Esophagus squamous epithelium (tissue), 5 donors: Measurements from ENCODE around the gene NEDD4. TPM values are rescaled to one million over a fixed set of nuclear protein-coding genes. Genes with fewer than 3 reads are reported as not detected.

Experiments
- DNase-seq: peaks from one replicate; lab custom pipeline; 2025; lab: John Stamatoyannopoulos, UW
- H3K27ac ChIP-seq, 4 donors: fragments of 200-600 bp; sonication (generic); one replicate each; pipeline ENCODE4 v1.5.1; 2016 to 2019; ENCODE audit warnings: mild to moderate bottlenecking in 1 of 4
- H3K27me3 ChIP-seq, 4 donors: fragments of 200-600 bp; sonication (generic); 1 replicate in 3 of 4; 2 replicates in 1 of 4; pipeline versions ENCODE4 v1.5.1 to v1.6.0; 2017 to 2021; ENCODE audit warnings: antibody characterized with exemption in 1 of 4
- H3K36me3 ChIP-seq, 3 donors: fragments of 200-600 bp; sonication (generic); one replicate each; pipeline ENCODE4 v1.5.1; 2016 to 2019
- H3K4me1 ChIP-seq, 3 donors: fragments of 200-600 bp; sonication (generic); one replicate each; pipeline ENCODE4 v1.5.1; 2017 to 2019
- H3K4me3 ChIP-seq, 4 donors: fragments of 200-600 bp; sonication (generic); 1 replicate in 3 of 4; 2 replicates in 1 of 4; pipeline ENCODE4 v1.5.1; 2016 to 2019; ENCODE audit warnings: mild to moderate bottlenecking in 2 of 4, moderate library complexity in 1 of 4
- H3K9me3 ChIP-seq, 3 donors: fragments of 200-600 bp; sonication (generic); one replicate each; pipeline ENCODE4 v1.5.1; 2016 to 2019
- POLR2A ChIP-seq, 4 donors: fragments of 450-650 bp; IDR thresholded peaks; one replicate each; pipeline ENCODE4 v1.6.1; 2017; ENCODE audit warnings: antibody characterized with exemption in 4 of 4, mild to moderate bottlenecking in 4 of 4, moderate library complexity in 3 of 4
- WGBS, 2 donors: methylation state at CpG; one replicate each; pipeline ENCODE4 v1.1.5; 2018; 5-methylcytosine and 5-hydroxymethylcytosine counted together
- intact Hi-C: fragments of 100-400 bp; cut with DNase I; formaldehyde crosslinking; loops from one replicate; pipeline ENCODE4 v1.15.0; 2022
- total RNA-seq, 4 donors: library from RNA; depleted of rRNA; stranded (reverse); fragments of >200 nt; gene quantifications; one replicate each; pipeline ENCODE4 v1.1.0, GENCODE V29; 2016
- TF ChIP-seq, protein P1 (sequence below), 6 experiments: fragments of 450-650 bp in 4 of 6; fragments of 200-600 bp in 2 of 6; sonication (generic) in 2 of 6; IDR thresholded peaks; one replicate each; pipeline ENCODE4 v1.5.1; 2016 to 2019; ENCODE audit warnings: antibody characterized with exemption in 6 of 6, mild to moderate bottlenecking in 4 of 6, moderate library complexity in 4 of 6
- donor health status: DM: yes; HTN: yes; CAD: no.

The NEDD4 gene
- total RNA-seq, 4 donors from 2014 or later, result 4.5 to 15.1 (median 11.7) TPM

- Histone ChIP-seq H3K4me3 (no peak overlapping the region), H3K36me3 (no peaks in the 10 kb centered on the region), H3K9me3 (no peaks in the 10 kb centered on the region), H3K27me3 (no peaks in the 10 kb centered on the region), H3K27ac (peak overlapping the region in 3 of 4 donors; percentile 26 to 63 (median 54)), H3K4me1 (peaks cover 0 to 8% (median 0%) of the 10 kb centered on the region in 3 donors)
- TF ChIP-seq, protein P1, sequence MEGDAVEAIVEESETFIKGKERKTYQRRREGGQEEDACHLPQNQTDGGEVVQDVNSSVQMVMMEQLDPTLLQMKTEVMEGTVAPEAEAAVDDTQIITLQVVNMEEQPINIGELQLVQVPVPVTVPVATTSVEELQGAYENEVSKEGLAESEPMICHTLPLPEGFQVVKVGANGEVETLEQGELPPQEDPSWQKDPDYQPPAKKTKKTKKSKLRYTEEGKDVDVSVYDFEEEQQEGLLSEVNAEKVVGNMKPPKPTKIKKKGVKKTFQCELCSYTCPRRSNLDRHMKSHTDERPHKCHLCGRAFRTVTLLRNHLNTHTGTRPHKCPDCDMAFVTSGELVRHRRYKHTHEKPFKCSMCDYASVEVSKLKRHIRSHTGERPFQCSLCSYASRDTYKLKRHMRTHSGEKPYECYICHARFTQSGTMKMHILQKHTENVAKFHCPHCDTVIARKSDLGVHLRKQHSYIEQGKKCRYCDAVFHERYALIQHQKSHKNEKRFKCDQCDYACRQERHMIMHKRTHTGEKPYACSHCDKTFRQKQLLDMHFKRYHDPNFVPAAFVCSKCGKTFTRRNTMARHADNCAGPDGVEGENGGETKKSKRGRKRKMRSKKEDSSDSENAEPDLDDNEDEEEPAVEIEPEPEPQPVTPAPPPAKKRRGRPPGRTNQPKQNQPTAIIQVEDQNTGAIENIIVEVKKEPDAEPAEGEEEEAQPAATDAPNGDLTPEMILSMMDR (IDR thresholded peaks at IDR 0.05), result peak; percentile 14 to 76 (median 62)
- no peak for TF ChIP-seq POLR2A (IDR thresholded peaks at IDR 0.05)
- intact Hi-C loops, result no loop called here
- no peak for DNase-seq
- WGBS, 2 donors, result 26 to 37% methylated on average over 6 of the region's 6 CpGs
Measured at GRCh38 chr15:55897560-55898336, 95.7 kb downstream of the NEDD4 start.

- Histone ChIP-seq H3K4me1 (peaks cover 0 to 8% (median 0%) of the 10 kb centered on the region in 3 donors), H3K9me3 (no peaks in the 10 kb centered on the region), H3K27me3 (no peaks in the 10 kb centered on the region), H3K36me3 (no peaks in the 10 kb centered on the region), H3K4me3 (peak overlapping the region in 2 of 4 donors; percentile 1 to 17), H3K27ac (peak overlapping the region in 1 of 4 donors; percentile 1)
- DNase-seq, result no peak
- WGBS, 2 donors, result 71 to 77% methylated on average over 3 of the region's 3 CpGs
- intact Hi-C loops, result no loop called here
- no peak for TF ChIP-seq POLR2A (IDR thresholded peaks at IDR 0.05)
- TF ChIP-seq, protein P1 (IDR thresholded peaks at IDR 0.05), result no peak
Measured at GRCh38 chr15:55894399-55894965, 98.9 kb downstream of the NEDD4 start.

GRCh38 chr15:55893852-55894251 is 99.6 kb downstream of the NEDD4 start:
- DNase-seq, result no peak
- H3K36me3 ChIP-seq, result no peaks in the 10 kb centered on the region
- peaks cover 0 to 2% (median 0%) of the 10 kb centered on the region in 3 donors for H3K9me3 ChIP-seq
- peaks cover 0 to 8% (median 0%) of the 10 kb centered on the region in 3 donors for H3K4me1 ChIP-seq
- no peaks in the 10 kb centered on the region for H3K27me3 ChIP-seq
- 81 to 86% methylated on average over 2 to 3 of the region's 3 CpGs for WGBS, 2 donors
- no peak overlapping the region for H3K4me3 ChIP-seq
- no peak overlapping the region for H3K27ac ChIP-seq
- TF ChIP-seq, protein P1 (IDR thresholded peaks at IDR 0.05), result no peak
- TF ChIP-seq POLR2A (IDR thresholded peaks at IDR 0.05), result no peak
- intact Hi-C loops, result no loop called here

- intact Hi-C loops, result no loop called here
Measured at GRCh38 chr15:55891196-55891595, 102.2 kb downstream of the NEDD4 start.

More at GRCh38 chr15:55891196-55891595, 102.2 kb downstream of the NEDD4 start:
- no peak overlapping the region for H3K4me3 ChIP-seq
- no peaks in the 10 kb centered on the region for H3K36me3 ChIP-seq
- no peaks in the 10 kb centered on the region for H3K27me3 ChIP-seq
- H3K4me1 ChIP-seq, result no peaks in the 10 kb centered on the region
- WGBS, 2 donors, result 77 to 84% methylated on average over 1 of the region's 1 CpG
- H3K9me3 ChIP-seq, result peaks cover 0 to 15% (median 0%) of the 10 kb centered on the region in 3 donors
- H3K27ac ChIP-seq, result no peak overlapping the region
- TF ChIP-seq POLR2A (IDR thresholded peaks at IDR 0.05), result no peak
- TF ChIP-seq, protein P1 (IDR thresholded peaks at IDR 0.05), result no peak
- no peak for DNase-seq
